HG02885 (cell line): ENCODE results near the gene RBBP7.

Source experiments
- ATAC-seq: cut with Tn5 transposase; IDR thresholded peaks from one replicate; pipeline ENCODE4 v1.9.1; 2021; ENCODE audit warnings: mild to moderate bottlenecking; ENCODE audit not compliant: unreplicated experiment, poor library complexity

Gene RBBP7

DNA sequence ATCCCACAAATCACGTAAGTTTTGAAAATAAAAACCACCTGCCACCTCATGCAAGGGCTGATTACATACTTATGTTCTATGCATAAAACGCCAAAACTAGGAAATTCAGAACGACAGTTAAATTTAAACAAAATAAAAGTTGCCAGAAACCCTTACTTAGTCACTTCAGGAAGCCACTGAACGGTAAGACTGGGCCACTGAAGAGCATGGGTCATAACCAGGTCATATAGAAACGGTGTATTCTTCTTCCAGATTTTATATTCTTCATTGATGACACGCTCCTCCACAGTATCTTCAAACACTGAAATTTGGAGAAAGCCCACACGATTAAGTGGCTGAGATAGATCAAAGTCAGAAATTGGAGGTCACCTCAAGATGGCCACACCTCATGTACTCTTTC lies 1.2 kb downstream of the RBBP7 start:
- no peak for ATAC-seq

DNA sequence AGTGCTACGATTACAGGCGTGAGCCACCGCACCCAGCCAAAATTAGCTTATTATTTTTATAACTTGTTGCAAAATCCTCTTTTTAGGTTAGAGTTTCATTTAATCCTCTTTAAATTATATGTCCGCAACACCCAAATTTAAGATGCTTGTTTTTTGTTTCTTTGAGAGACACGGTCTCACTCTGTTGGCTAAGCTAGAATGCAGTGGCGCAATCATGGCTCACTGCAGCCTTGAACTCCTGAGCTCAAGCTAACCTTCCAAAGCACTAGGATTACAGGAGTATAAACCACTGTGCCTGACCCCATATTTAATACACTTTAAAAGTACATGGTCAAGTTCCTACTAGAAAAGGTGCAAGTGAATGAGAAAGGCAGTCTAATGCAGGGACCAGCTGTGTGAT lies 2.2 kb downstream of the RBBP7 start:
- no peak for ATAC-seq

DNA sequence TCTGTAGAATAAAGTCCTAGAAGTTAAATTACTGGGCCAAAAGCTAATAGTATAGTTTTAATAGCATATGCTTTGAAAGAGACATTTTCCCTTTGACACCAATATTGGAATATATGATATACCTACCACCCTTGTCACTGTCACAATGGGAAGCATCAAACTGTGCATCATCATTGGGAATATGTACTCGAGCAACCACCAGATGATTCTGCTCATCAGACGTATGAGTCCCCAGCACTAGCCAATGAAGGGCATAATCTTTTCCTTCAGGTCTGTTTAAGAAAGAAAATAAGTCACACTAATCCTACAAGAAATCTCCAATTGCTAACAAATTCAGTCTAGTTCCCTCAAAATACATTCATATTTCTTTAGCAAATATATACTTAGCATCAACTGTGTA lies 7.3 kb downstream of the RBBP7 start:
- no peak for ATAC-seq

DNA sequence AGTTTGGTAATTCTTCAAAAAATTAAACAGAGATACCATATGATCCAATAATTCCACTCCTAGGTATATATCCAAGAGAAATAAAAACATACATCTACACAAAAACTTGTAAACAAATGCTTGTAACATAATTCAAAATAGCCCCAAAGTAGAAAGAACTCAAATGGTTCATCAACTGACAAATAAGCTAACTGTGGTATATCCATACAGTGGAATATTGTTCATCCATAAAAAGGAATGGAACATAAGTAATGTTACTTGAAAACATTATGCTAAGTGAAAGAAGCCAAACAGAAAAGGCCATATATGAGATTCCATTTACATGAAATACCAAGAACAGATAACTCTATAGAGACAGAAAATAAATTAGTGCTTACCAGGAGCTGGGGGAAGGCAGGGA lies 13.4 kb downstream of the RBBP7 start:
- ATAC-seq: no peak

DNA sequence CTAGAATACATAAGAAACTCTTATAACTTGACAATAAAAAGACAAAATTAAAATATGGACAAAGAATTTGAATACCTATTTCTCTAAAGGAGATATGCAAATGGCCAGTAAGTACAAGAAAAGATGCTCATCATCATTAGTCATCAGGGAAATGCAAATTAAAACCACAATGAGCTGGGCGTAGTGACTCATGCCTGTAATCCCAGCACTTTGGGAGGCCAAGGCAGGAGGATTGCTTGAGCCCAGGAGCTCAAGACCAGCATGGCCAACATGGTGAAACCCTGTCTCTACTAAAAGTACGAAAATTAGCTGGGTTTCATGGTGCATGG lies 14.1 kb downstream of the RBBP7 start:
- ATAC-seq: peak; percentile 48

DNA sequence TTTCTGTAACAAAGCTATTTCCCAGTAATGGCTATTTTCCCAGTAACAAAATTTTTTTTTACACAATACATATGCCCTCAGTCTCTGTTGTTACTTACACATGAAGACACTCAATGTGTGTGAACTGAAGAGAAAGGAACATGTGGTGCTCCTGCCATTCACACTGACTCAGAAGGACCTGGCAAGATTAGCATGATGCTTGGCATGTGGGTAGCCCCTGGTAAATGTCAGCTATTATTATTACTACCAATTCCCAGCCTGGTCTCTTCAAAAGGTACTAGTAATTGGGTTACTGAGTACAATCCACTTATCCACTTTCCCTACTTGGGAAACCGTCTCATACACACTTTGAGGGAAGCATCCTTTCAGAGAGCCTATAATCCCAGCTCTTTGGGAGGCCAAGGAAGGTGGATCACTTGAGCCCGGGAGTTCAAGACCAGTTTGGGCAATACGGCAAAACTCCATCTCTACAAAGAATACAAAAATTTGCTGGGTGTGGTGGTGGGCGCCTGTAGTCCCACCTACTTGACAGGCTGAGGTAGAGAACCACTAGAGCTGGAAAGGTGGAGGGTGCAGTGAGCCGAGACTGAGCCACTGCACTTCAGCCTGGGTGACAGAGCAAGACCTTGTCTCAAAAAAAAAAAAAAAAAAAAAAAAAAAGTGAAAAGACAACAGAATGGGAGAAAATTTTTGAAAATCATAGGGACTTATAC lies 14.6 kb downstream of the RBBP7 start:
- ATAC-seq: no peak

DNA sequence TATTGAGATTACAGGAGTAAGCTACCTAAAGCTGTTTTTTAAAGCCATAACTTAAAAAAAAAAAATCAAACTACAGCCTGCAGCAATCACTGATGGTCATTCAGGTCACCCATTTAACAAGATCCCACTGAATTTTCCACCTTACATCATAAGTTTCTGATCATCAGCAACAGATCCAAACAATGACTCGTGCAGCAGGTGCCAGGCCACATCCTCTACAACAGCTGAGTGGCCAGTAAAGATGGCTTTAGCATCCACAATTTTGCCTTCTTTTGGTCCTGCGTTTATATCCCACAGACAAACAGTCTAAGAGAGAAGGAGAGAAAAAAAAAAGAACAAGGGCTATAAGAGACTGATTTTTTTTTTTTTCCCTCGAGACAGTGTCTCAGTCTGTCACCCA lies 16.6 kb downstream of the RBBP7 start:
- ATAC-seq: no peak

DNA sequence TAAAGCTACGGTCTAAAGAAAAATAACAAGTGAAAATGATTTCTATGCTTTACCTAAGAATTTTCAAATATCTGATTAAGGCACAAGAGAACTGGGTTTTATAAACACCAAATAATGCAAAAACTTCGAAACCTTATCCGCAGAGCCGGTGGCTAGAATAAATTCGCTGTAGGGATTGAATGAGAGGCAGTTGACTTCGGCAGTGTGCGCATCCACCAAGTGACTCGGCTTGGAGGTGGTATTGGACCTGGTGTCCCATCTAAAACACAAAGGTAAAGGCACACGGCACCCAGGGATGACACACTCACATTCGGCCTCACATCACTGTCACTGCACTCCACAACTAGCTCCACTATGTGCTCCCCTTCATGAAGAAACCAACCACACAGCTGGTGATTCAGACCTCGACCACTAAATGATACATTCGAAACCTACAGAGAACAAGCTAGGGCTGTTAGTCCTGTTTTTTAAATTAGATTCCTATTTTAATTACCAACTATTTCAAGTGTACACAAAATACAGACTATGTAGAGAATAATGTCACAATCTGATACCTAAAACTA lies 17.5 kb downstream of the RBBP7 start:
- no peak for ATAC-seq

DNA sequence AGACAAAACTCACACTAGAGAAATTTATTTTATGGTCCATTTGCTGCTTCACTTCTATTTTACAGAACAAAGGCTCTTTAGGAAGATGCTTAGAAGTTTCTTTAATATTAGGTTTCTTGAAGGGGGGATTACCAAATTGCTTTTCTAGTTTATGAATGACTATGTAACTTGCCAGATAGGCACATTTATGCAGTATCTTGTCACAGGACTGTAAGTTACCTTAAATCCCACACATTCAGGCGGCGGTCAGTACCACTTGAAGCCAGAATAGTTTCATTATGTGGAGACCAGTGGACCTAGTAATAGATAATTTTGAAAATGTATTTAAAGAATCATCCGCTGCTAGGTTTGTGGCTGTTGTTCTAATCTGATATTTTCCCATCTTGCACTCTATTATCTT lies 18.3 kb downstream of the RBBP7 start:
- ATAC-seq: no peak

DNA sequence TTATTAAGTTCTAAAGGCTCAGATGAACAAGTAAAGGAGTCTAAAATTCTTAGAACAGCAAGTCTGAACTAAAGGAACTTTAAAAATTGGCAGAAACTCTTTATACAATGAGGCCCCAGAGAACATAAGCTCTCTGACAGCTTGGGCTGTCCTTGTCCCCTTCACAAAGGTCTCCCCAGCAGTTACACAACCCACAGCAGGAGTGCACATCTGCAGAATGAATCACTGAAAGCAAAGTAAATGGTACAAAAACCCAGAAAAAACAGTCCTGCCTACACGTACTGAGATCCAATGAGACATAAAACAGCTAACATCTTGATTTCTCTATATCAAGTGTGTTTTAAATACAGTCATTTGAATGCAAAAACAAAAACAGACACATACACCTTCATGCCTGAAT lies 18.7 kb downstream of the RBBP7 start:
- no peak for ATAC-seq

DNA sequence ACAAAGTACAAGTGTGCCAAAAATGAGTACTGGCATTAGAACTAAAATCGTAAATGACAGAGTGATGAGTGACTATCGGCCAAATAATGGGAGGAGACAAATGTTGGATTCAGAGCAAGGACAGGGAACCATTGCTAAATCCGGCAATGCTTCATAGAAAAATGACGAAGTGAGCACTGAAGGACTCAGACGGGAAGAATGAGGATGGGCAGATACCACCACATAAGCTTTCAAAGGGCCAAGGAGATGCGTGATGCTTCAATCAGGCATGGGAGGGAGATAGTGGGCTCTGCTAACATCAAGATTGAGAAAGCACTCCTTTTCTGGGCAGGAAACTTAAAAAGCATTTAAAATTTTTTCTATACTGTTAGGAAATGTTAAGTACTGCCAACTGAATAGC lies 21.6 kb downstream of the RBBP7 start:
- no peak for ATAC-seq

DNA sequence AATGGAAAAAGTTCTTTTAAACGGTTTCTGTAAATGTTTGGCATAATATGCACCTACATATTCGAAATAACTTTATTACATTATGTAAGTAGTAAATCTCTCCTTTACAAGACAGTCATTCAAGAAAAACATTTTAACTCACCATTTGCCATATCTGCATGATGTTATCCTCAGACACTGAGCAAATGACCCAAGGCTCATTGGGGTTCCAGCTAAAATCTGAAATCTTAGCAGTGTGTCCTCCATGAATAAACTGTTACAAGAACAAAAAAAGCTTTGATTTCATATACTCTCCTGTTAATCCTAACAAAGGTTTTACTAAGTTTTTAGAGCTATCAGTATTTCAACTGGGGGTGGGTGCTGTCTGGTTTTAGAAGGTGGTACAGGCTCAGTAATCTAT lies 24.5 kb downstream of the RBBP7 start:
- ATAC-seq: no peak

DNA sequence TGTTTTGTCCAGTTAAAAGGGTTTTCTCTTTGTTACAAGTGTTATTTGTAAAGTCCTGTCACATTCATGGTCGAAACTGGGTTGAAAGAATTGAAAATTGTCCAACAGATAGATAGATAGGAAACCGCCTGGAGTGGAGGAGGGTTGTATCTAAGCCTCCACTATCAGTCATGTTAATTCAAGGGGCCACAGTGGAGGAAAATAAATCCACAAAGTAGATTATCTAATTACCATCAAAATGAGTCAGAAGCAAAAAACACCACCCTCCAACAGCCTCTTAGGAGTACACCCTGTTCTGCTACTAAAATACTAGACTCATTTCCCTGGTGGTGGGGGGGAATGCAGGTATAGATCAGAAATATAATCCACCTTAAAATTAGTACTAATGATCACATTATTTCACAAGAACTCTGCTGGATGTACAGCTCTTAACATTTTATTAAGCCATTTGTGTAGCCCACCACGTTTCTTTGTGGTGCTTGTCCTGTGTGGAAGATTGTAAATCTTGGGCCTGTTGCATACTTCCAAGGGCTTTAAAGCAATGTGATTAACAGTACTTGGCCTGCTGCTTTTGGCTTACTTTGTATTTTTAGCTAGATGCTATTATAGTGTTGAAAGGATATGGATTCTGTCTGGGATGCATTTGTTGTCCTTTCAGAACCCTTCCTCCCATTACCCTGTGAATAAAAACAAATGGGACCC lies 26.8 kb downstream of the RBBP7 start:
- no peak for ATAC-seq

DNA sequence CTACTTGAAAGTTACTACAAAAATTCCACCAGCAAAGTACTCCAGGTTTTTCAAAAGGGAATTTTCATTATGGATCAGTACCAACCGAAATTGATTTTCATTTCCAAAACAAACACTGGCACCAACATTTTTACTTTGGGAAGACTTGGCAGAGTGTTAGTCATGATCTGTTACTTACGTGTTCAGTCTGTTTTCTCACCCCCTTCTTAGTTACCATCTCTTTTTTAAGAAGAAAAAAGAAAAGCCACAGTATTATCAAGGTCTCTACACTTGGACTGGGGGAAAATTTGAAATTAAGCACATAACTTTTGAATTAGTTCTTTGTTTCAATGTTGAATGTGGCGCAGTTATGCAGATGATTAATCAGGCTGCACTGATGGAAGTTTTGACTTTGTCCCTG lies 27.5 kb downstream of the RBBP7 start:
- no peak for ATAC-seq

DNA sequence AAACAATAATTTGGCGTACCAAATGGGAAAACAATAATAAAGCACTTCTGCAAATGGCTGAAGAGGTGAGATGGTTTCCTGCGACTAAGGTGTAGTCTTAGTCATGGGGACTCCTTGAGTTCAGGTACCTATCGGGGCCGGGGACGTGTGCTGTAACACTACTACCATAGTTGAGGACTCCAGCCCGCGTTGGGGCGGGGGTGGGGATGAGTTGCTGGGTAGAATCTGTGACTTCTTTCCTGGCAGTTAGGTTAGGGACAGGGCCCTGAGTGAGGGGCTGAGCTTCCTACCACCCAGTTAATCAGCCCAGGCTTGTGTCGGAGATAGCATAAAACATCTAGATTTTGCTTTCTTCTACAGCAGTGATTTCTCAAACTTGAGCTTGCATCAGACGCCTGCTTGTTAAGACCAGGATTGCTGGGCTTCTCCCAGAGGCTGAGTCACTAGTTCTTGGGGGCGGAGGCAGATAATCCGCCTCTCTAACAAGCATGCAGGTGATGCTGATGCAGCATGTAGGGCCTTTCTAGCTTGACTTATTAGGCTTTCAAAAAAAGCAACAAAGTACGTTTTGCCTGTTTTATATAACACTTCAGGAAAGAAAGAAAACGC lies 30.2 kb downstream of the RBBP7 start:
- ATAC-seq: no peak

DNA sequence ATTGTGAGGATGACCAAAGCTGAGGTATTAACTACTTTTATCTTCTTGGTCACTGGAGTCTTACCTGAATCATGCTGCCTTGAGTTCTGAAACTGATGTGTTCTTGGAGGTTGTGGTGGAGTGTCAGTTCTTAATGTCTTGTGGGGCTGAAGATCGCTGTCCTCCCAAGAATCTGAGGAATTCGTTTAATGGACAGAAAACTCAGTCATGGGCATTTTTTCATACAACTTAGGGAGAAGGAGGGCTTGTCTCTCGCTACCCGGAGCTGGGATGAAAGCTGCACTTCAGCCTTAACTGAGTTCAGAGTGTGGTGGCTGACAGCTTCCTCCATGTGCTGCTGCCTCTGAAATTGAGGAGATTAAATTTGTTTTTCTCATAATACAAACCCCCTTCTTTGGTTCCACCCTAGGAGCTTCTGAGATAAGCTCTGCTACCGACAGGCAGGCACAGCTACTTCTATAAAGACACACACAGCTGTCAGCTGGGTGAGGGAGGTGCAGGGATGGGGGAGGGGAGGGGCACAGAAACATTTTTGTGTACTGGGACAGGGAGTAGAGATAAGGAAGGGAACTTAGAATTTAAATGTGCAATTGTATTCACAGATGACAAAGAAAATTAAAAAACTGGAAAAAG lies 30.8 kb downstream of the RBBP7 start:
- no peak for ATAC-seq

DNA sequence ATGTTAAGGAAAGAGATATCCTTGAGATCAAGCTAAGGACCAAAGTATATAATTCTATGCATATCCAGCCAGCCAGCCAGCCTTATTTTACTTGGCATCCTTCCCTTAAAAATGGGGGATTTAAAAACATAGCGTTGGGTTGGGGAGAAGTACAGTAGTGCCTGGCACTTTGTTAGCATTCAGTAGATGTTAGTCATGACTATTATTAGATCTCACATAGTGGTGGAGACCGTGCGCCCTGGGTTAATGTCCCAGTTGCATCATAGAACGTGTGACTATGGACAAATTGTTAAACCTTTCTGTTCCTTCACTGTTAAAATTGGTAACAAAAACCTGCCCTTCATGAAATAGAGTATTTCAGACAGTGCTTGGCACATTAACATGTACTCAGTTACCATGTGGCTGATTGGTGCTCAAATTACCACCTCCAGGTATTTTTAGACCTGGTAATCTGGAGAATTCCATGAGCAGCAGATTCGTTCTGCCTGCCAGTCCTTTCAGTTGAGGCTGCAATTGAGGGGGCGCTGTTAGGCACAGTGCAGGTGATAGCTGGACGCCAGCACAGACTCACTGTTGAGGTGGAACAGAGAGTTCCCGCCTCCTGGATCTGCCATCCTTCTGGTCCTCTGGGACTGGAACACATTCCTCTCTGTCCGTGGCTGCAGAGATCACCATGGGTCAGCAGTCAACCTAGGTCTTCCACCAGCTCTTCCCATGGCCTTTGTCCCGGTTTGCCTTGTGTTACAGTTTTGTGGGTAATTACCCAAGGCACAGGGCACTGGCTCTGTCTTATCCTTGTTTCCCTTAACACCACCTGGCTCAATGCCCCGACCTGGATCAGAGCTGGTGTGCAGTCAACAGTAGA lies 31.7 kb downstream of the RBBP7 start:
- no peak for ATAC-seq

DNA sequence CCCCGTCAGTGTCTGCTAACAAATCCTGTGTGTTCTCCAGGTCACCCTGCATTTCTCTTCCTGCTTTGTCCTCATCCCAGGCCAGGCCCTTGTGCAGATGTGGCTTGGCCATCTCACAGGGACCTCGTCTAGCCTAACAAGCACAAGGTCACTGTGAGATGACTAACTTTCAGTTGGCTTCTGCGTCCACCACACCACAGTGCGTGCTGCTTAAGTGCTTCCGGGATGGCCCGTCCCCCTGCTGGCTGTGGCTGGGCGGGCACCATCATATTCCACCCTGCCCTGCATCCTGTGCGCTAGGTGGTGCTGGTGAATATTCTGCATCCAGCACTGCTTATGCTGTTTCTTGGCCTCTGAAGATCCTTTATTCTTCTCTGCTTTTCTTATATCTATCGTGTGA lies 33.8 kb downstream of the RBBP7 start:
- ATAC-seq: no peak

DNA sequence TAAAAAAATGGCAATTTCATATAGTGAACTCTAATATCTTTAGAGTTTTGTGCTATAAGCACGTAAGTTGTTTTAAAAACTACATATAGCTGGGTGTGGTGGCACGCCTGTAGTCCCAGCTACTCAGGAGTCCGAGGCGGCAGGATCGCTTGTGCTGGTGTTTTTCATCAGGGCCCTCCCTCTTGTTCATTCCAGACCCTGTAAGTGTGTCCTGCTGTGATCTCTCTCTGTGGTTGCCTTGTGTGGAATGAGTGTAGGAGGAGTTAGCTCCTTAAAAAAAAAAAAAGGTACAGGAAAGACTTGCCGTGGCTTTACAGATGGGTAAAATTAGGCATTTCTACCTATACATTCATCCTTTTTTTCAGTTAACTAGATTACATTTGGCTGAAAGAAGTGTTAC lies 35.4 kb downstream of the RBBP7 start:
- no peak for ATAC-seq

DNA sequence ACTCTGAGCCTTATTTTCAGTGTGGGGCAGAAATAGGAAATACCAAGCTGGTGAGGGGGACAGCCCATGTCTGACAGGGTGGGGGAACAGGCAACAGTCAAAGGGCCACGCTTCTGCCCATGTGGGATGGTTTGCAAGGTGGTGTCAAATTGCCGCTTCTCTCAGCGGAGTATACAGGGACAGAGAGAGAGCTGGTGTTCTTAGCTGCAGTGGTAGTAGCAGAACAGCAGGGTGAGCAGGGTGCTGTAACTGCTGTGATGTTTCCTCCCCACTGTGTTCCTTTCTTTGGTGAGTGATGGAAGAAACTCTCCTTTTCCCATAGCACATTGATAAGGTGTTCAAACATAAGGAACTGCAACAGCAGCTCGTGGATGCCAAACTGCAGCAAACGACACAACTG lies 37.9 kb downstream of the RBBP7 start:
- no peak for ATAC-seq
